Keratinocyte (primary cell): ENCODE data around the gene CACNB4. TPM values are rescaled to one million over a fixed set of nuclear protein-coding genes. Genes with fewer than 3 reads are reported as not detected.

Experiments used
- DNase-seq: peaks from one replicate; pipeline ENCODE4 v3.0.0-alpha.2; 2011; ENCODE audit warnings: low read depth, missing footprints, low spot score
- FAIRE-seq: peaks from 2 replicates; lab custom pipeline; 2011; peaks lifted over from hg19 to GRCh38; lab: Jason Lieb, UNC
- H2AFZ ChIP-seq: 2 replicates; pipeline ENCODE4 v1.6.0; 2012; ENCODE audit warnings: low read length, control low read depth, inconsistent platforms; ENCODE audit not compliant: control insufficient read depth
- H3K27ac ChIP-seq: 2 replicates; pipeline ENCODE4 v1.5.1; 2011; ENCODE audit warnings: low read length; ENCODE audit not compliant: control insufficient read depth, insufficient read depth
- H3K27me3 ChIP-seq: 3 replicates; pipeline ENCODE4 v1.6.0; 2011; ENCODE audit warnings: low read length; ENCODE audit not compliant: control insufficient read depth, insufficient read depth; ENCODE audit errors: extremely low read depth
- H3K36me3 ChIP-seq, 2 experiments: 2 replicates in 1 of 2; 3 replicates in 1 of 2; pipeline ENCODE4 v1.5.1; 2011; ENCODE audit warnings: low read length in 2 of 2, mild to moderate bottlenecking in 1 of 2; ENCODE audit not compliant: control insufficient read depth in 2 of 2, insufficient read depth in 2 of 2; ENCODE audit errors: extremely low read depth in 1 of 2
- H3K4me1 ChIP-seq: 3 replicates; pipeline ENCODE4 v1.5.1; 2011; ENCODE audit warnings: low read length; ENCODE audit not compliant: control insufficient read depth, insufficient read depth; ENCODE audit errors: extremely low read depth
- H3K4me2 ChIP-seq: 3 replicates; pipeline ENCODE4 v1.6.0; 2011; ENCODE audit warnings: low read depth, low read length; ENCODE audit not compliant: control insufficient read depth, insufficient read depth; ENCODE audit errors: extremely low read depth
- H3K4me3 ChIP-seq, 3 experiments: fragments of 200-600 bp in 1 of 3; sonication (generic) in 1 of 3; 2 replicates in 2 of 3; 3 replicates in 1 of 3; pipeline ENCODE4 v1.5.1; 2011 to 2016; ENCODE audit warnings: low read length in 3 of 3, mild to moderate bottlenecking in 3 of 3, control low read depth in 2 of 3, inconsistent platforms in 1 of 3, low read depth in 1 of 3, mixed read lengths in 1 of 3, mixed run types in 1 of 3, moderate library complexity in 1 of 3; ENCODE audit not compliant: control insufficient read depth in 2 of 3, insufficient read depth in 2 of 3; ENCODE audit errors: extremely low read depth in 1 of 3
- H3K79me2 ChIP-seq: 2 replicates; pipeline ENCODE4 v1.6.0; 2012; ENCODE audit warnings: low read length; ENCODE audit not compliant: control insufficient read depth, insufficient read depth
- H3K9ac ChIP-seq: 3 replicates; pipeline ENCODE4 v1.6.0; 2011; ENCODE audit warnings: low read length; ENCODE audit not compliant: control insufficient read depth, insufficient read depth; ENCODE audit errors: extremely low read depth
- H3K9me1 ChIP-seq: 3 replicates; pipeline ENCODE4 v1.6.0; 2011; ENCODE audit warnings: low read length; ENCODE audit not compliant: control insufficient read depth, insufficient read depth; ENCODE audit errors: extremely low read depth
- H3K9me3 ChIP-seq: 2 replicates; pipeline ENCODE4 v1.5.1; 2012; ENCODE audit warnings: low read depth, low read length; ENCODE audit not compliant: control insufficient read depth
- H4K20me1 ChIP-seq: 3 replicates; pipeline ENCODE4 v1.6.0; 2011; ENCODE audit warnings: low read length; ENCODE audit not compliant: control insufficient read depth, insufficient read depth; ENCODE audit errors: extremely low read depth
- EZH2 ChIP-seq: IDR thresholded peaks from one replicate; pipeline ENCODE4 v1.6.1; 2012; ENCODE audit warnings: inconsistent platforms, mild to moderate bottlenecking, low read length, moderate library complexity
- dilution Hi-C: fragments of 300-500 bp; cut with MboI; formaldehyde crosslinking; loops from one replicate; pipeline ENCODE4 v1.7.0; 2020; ENCODE audit warnings: low sequenced_read_pairs; ENCODE audit not compliant: extremely low pct_ligation_motif_present
- polyA plus RNA-seq, 5 experiments: library from polyadenylated mRNA; depleted of rRNA in 3 of 5; stranded (reverse) in 3 of 5; stranded (forward) in 1 of 5; unstranded in 1 of 5; fragments of >200 nt; gene quantifications; 1 replicate in 1 of 5; 2 replicates in 3 of 5; 3 replicates in 1 of 5; pipeline versions ENCODE4 v1.2.1 to v1.2.3, GENCODE V29; 2011 to 2012; ENCODE audit warnings: missing spikeins in 2 of 5, low read depth in 1 of 5, low replicate concordance in 1 of 5
- TF ChIP-seq, protein P1 (sequence below), 3 experiments: IDR thresholded peaks in 1 of 3; conservative IDR thresholded peaks in 1 of 3; optimal IDR thresholded peaks in 1 of 3; 2 replicates in 2 of 3; 3 replicates in 1 of 3; pipeline versions ENCODE3 to v1.5.1; 2011; ENCODE audit warnings: low read length in 3 of 3, mild to moderate bottlenecking in 3 of 3, moderate library complexity in 2 of 3, control low read depth in 1 of 3, inconsistent platforms in 1 of 3; ENCODE audit not compliant: insufficient read depth in 2 of 3; ENCODE audit errors: extremely low read depth in 1 of 3

CACNB4 gene
- polyA plus RNA-seq, 1 donor (not counting 4 experiments of a cell fraction or from before 2014, with no cell fraction given) = 0.30 TPM

- Histone ChIP-seq H3K9me1 (no peaks in the 10 kb centered on the region), H3K4me3 (peak overlapping the region in 1 of 3 experiments; percentile 2), H3K27ac (no peak overlapping the region), H4K20me1 (no peaks in the 10 kb centered on the region), H3K9ac (no peak overlapping the region), H3K36me3 (no peaks in the 10 kb centered on the region), H3K4me2 (peak overlapping the region; percentile 57), H3K27me3 (no peaks in the 10 kb centered on the region), H3K4me1 (peaks cover 34% of the 10 kb centered on the region), H3K9me3 (no peaks in the 10 kb centered on the region), H3K79me2 (no peaks in the 10 kb centered on the region), H2AFZ (no peak overlapping the region)
- peak; percentile 91 for FAIRE-seq
- dilution Hi-C loops = no loop called here
- DNase-seq = no peak
- TF ChIP-seq, protein P1, sequence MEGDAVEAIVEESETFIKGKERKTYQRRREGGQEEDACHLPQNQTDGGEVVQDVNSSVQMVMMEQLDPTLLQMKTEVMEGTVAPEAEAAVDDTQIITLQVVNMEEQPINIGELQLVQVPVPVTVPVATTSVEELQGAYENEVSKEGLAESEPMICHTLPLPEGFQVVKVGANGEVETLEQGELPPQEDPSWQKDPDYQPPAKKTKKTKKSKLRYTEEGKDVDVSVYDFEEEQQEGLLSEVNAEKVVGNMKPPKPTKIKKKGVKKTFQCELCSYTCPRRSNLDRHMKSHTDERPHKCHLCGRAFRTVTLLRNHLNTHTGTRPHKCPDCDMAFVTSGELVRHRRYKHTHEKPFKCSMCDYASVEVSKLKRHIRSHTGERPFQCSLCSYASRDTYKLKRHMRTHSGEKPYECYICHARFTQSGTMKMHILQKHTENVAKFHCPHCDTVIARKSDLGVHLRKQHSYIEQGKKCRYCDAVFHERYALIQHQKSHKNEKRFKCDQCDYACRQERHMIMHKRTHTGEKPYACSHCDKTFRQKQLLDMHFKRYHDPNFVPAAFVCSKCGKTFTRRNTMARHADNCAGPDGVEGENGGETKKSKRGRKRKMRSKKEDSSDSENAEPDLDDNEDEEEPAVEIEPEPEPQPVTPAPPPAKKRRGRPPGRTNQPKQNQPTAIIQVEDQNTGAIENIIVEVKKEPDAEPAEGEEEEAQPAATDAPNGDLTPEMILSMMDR (optimal IDR thresholded peaks at IDR 0.05 in 1 of 3, IDR thresholded peaks at IDR 0.05 in 1 of 3, conservative IDR thresholded peaks at IDR 0.05 in 1 of 3; ENCODE audit: extremely low read depth in 1 of 3, insufficient read depth in 2 of 3, low read length in 3 of 3) = no peak
- no peak for TF ChIP-seq EZH2
Measured at GRCh38 chr2:151947813-151948165, 151.1 kb downstream of the CACNB4 start.

GRCh38 chr2:151946899-151947812, 151.7 kb downstream of the CACNB4 start:
- dilution Hi-C loops = no loop called here
- no peaks in the 10 kb centered on the region for H3K9me1 ChIP-seq
- TF ChIP-seq, protein P1 (optimal IDR thresholded peaks at IDR 0.05 in 1 of 3, IDR thresholded peaks at IDR 0.05 in 1 of 3, conservative IDR thresholded peaks at IDR 0.05 in 1 of 3; ENCODE audit: extremely low read depth in 1 of 3, insufficient read depth in 2 of 3, low read length in 3 of 3) = peak; percentile 34 to 70 (median 60)
- no peak for TF ChIP-seq EZH2
- no peaks in the 10 kb centered on the region for H3K9me3 ChIP-seq
- DNase-seq = no peak
- peak; percentile 57 for FAIRE-seq
- H3K36me3 ChIP-seq = no peaks in the 10 kb centered on the region
- H3K27ac ChIP-seq = no peak overlapping the region
- no peak overlapping the region for H2AFZ ChIP-seq
- no peaks in the 10 kb centered on the region for H3K79me2 ChIP-seq
- peaks cover 34% of the 10 kb centered on the region for H3K4me1 ChIP-seq
- H3K9ac ChIP-seq = no peak overlapping the region
- H3K27me3 ChIP-seq = no peaks in the 10 kb centered on the region
- H3K4me3 ChIP-seq = peak overlapping the region in 1 of 3 experiments; percentile 2
- H3K4me2 ChIP-seq = peak overlapping the region; percentile 57
- no peaks in the 10 kb centered on the region for H4K20me1 ChIP-seq
